Measurements from ENCODE around the gene MORN1. TPM values are rescaled to one million over a fixed set of nuclear protein-coding genes. Genes with fewer than 3 reads are reported as not detected.

Gene MORN1
- total RNA-seq, 1 donor = 13.4 TPM

DNA sequence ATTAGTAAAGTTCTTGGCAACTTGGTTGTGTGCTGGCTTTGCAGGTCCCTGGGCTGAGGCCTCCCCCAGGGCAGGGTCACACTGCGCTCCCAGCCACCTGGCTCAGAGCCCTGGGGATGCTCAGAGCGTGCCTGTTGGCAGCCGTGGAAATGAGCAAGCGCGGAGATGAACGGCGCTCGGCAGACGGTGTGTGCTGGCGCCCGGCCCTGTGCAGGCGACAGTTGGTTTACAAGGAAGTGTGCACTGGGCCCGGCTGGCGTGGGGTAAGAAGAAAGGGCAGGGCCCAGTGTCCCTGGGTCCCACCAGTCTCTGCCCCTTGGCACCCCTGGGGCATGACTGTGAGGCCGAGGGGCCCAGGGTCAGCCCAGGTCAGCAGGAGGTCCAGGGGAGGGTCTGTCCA lies 46.7 kb upstream of the MORN1 start:
- peaks cover 29% of the 10 kb centered on the region for H3K27me3 ChIP-seq (ENCODE audit: insufficient read depth, low read length)
- no peak for TF ChIP-seq CTCF (IDR thresholded peaks at IDR 0.05; ENCODE audit: extremely low read depth, low read depth, low read length)
- H3K79me2 ChIP-seq (ENCODE audit: insufficient read depth, low read length) = no peaks in the 10 kb centered on the region
- H3K4me1 ChIP-seq (ENCODE audit: insufficient read depth, low read length) = no peaks in the 10 kb centered on the region
- no peak overlapping the region for H3K4me3 ChIP-seq (ENCODE audit: insufficient read depth, low read length)
- H4K20me1 ChIP-seq (ENCODE audit: insufficient read depth, low read length) = no peaks in the 10 kb centered on the region
- no peak overlapping the region for H3K27ac ChIP-seq (ENCODE audit: low read depth, low read length)
- H3K9me3 ChIP-seq (ENCODE audit: low read depth, low read length) = no peaks in the 10 kb centered on the region
- H3K4me2 ChIP-seq (ENCODE audit: insufficient read depth, low read length) = no peak overlapping the region
- no peaks in the 10 kb centered on the region for H3K36me3 ChIP-seq (ENCODE audit: insufficient read depth, low read length)
- DNase-seq (ENCODE audit: insufficient read length, low spot score, missing footprints) = no peak
- no peak overlapping the region for H2AFZ ChIP-seq (ENCODE audit: low read length)

DNA sequence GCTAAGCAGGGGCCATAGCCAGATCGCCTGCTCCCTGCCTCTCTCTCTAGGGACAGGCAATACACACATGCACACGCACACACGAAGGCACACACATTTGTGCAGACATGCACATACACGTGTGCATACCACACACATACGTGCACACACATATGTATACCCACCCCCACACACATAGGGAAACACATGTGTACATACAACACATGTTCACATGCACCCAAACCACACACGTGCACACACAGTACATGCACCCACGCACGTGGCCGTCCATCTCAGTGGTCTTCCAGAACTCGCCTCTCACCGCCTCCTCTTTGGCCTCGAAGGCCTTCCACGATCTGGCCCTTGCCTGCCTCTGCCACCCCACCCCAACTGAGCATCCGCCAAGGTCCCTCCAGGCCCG lies 46.3 kb upstream of the MORN1 start:
- no peak for TF ChIP-seq CTCF (IDR thresholded peaks at IDR 0.05; ENCODE audit: extremely low read depth, low read depth, low read length)
- Histone ChIP-seq H3K9me3 (ENCODE audit: low read depth, low read length) (no peaks in the 10 kb centered on the region), H3K27ac (ENCODE audit: low read depth, low read length) (no peak overlapping the region), H3K36me3 (ENCODE audit: insufficient read depth, low read length) (no peaks in the 10 kb centered on the region), H2AFZ (ENCODE audit: low read length) (no peak overlapping the region), H3K4me1 (ENCODE audit: insufficient read depth, low read length) (no peaks in the 10 kb centered on the region), H3K79me2 (ENCODE audit: insufficient read depth, low read length) (no peaks in the 10 kb centered on the region), H4K20me1 (ENCODE audit: insufficient read depth, low read length) (no peaks in the 10 kb centered on the region), H3K27me3 (ENCODE audit: insufficient read depth, low read length) (peaks cover 29% of the 10 kb centered on the region), H3K4me3 (ENCODE audit: insufficient read depth, low read length) (no peak overlapping the region), H3K4me2 (ENCODE audit: insufficient read depth, low read length) (no peak overlapping the region)
- no peak for DNase-seq (ENCODE audit: insufficient read length, low spot score, missing footprints)

GRCh38 chr1:2436876-2437275 lies 45.5 kb upstream of the MORN1 start:
- Histone ChIP-seq H3K9me3 (ENCODE audit: low read depth, low read length) (no peaks in the 10 kb centered on the region), H3K79me2 (ENCODE audit: insufficient read depth, low read length) (no peaks in the 10 kb centered on the region)

DNA sequence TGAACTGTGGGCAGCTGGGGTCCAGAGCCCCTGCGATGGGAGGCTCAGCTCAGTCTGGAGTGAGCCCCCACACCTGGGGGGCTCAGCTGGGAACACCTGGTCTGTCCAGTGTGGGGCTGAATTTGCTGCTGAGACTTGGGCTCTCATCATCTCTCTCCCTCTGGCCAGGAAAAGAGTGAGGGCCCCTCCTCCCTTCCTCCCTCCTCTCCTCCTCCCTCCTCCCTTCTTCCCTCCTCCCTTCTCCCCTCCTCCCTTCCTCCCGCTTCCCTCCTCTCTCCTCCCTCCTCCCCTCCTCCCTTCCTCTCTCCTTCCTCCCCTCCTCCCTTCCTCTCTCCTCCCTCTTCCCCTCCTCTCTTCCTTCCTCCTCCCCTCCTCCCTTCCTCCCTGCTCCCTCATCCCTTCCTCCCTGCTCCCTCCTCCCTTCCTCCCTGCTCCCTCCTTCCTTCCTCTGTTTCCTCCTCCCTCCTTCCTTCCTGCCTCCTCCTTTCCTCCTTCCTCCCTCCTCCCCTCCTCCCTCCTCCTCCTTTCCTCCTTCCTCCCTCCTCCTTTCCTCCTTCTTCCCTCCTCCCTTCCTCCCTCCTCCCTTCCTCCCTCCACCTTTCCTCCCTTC lies 44.5 kb upstream of the MORN1 start:
- DNase-seq (ENCODE audit: insufficient read length, low spot score, missing footprints) = no peak
- no peak overlapping the region for H3K4me3 ChIP-seq (ENCODE audit: insufficient read depth, low read length)
- no peak for TF ChIP-seq CTCF (IDR thresholded peaks at IDR 0.05; ENCODE audit: extremely low read depth, low read depth, low read length)
- no peaks in the 10 kb centered on the region for H3K79me2 ChIP-seq (ENCODE audit: insufficient read depth, low read length)
- no peaks in the 10 kb centered on the region for H3K36me3 ChIP-seq (ENCODE audit: insufficient read depth, low read length)
- H2AFZ ChIP-seq (ENCODE audit: low read length) = no peak overlapping the region
- H3K4me1 ChIP-seq (ENCODE audit: insufficient read depth, low read length) = no peaks in the 10 kb centered on the region
- no peaks in the 10 kb centered on the region for H3K9me3 ChIP-seq (ENCODE audit: low read depth, low read length)
- peaks cover 25% of the 10 kb centered on the region for H3K27me3 ChIP-seq (ENCODE audit: insufficient read depth, low read length)
- H3K27ac ChIP-seq (ENCODE audit: low read depth, low read length) = no peak overlapping the region
- no peak overlapping the region for H3K4me2 ChIP-seq (ENCODE audit: insufficient read depth, low read length)
- no peaks in the 10 kb centered on the region for H4K20me1 ChIP-seq (ENCODE audit: insufficient read depth, low read length)

More at GRCh38 chr1:2436876-2437275, 45.5 kb upstream of the MORN1 start:
- no peaks in the 10 kb centered on the region for H3K36me3 ChIP-seq (ENCODE audit: insufficient read depth, low read length)
- H3K27ac ChIP-seq (ENCODE audit: low read depth, low read length) = no peak overlapping the region
- H3K4me2 ChIP-seq (ENCODE audit: insufficient read depth, low read length) = no peak overlapping the region
- peaks cover 25% of the 10 kb centered on the region for H3K27me3 ChIP-seq (ENCODE audit: insufficient read depth, low read length)
- no peaks in the 10 kb centered on the region for H4K20me1 ChIP-seq (ENCODE audit: insufficient read depth, low read length)
- no peak for TF ChIP-seq CTCF (IDR thresholded peaks at IDR 0.05; ENCODE audit: extremely low read depth, low read depth, low read length)
- H3K4me1 ChIP-seq (ENCODE audit: insufficient read depth, low read length) = no peaks in the 10 kb centered on the region
- no peak overlapping the region for H2AFZ ChIP-seq (ENCODE audit: low read length)
- no peak overlapping the region for H3K4me3 ChIP-seq (ENCODE audit: insufficient read depth, low read length)
- no peak for DNase-seq (ENCODE audit: insufficient read length, low spot score, missing footprints)
